Activated naive CD4-positive, alpha-beta T cell treated with anti-CD3 and anti-CD28 coated beads, Interleukin-2, amount 10 ng/mL, durations not matched to agents 5 hours and 36 hours (primary cell): Measurements from ENCODE around the gene PPIP5K2. TPM values are rescaled to one million over a fixed set of nuclear protein-coding genes. Genes with fewer than 3 reads are reported as not detected.

Experiments used
- total RNA-seq, 2 experiments: library from RNA; stranded (reverse); gene quantifications; one replicate each; pipeline ENCODE4 v1.2.3, GENCODE V29; 2021

PPIP5K2 gene
- total RNA-seq: 10 to 100 TPM; 58.1 to 64.2 TPM

GRCh38 chr5:103119765-103120606 lies at the start of gene PPIP5K2, which contains the start of gene GIN1:
Gene PPIP5K2 (plus strand): TSS chr5:103120301. CDS start chr5:103129590, 9,289 bp downstream.
Gene GIN1 (minus strand): TSS chr5:103120138. CDS start chr5:103108707, 11,431 bp downstream.

DNA sequence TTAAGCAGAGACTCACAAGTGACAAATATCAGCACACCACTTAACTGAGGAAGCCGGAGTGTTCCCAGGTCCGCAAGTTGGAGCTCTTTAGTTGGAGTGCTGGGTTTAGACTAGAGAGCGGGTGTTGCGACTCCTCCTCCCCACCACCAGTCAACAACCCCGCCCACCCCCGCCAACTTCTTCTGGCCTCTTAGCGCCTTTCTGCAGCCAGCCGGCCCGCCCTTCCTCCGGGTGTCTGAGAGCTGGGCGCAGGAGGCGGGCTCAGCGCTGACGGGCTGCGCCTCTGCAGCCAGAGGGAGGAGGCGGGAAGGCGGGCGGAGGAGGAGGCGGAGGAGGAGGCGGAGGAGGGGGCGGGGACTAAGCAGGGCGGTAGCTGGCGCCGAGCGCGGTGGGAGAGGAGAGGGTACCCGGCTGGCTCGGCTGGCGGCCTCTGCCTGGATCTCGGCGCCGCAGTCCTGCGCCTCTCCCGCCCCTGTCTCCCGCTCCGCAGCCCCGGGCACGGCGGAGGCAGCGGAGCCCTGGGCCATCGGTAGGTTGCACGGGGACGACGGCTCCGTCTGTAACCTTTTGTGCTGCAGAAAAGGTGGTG lies 138.4 kb downstream of the PPIP5K2 start, which contains the start of gene MACIR:
Gene MACIR, plus strand, starts transcription at position 396 of the 589 bp plus-strand sequence. CDS start 17,157 bp downstream, outside the sequence.

Other genes starting within 250 kb of the PPIP5K2 start
- 1 to 10 TPM; 7.4 to 7.5 TPM for gene GIN1, start 163 bp upstream of the PPIP5K2 start, total RNA-seq
- gene MACIR, start 138.5 kb downstream of the PPIP5K2 start, total RNA-seq: 1 to 10 TPM; 5.2 to 5.7 TPM